ENCODE data around the gene RAI2.

Gene RAI2

DNA sequence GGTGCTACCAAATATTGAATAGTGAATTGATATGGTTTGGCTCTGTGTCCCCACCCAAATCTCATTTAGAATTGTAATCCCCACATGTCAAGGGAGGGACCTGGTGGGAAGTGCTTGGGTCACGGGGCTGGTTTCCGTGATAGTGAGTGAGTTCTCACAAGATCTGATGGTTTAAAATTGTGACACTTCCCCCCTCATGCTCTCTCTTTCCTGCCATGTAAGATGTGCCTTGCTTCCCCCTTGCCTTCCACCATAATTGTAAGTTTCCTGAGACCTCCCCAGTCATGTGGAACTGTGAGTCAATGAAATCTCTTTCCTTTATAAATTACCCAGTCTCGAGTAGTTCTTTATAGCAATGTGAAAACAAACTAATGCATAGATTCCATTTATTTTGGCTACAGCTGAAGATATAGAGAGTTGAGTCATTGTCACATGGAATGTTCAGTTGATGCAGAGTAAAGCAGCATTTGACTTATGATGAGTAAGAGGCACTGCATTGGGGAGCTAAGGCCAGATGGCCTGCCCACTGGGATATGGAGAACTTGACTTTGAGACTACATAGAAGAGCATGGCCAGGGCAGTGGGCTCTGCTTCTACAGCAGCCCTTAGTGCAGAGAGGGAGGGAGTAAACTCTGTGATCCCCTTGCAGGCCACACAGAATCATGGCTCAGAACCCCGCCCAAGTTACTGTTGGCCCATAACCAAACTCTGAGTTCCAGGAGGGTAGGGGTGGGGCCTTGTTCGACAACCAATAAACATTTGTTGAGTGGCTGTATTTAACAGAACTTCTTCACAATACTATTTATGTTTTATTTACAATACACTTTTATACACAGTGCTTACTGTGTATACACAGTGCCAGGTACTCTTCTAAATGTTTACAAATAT lies 34.2 kb downstream of the RAI2 start:
- Histone ChIP-seq H3K4me1 (ENCODE audit: control insufficient read depth, insufficient read depth, low read length) (no peaks in the 10 kb centered on the region), H3K36me3 (ENCODE audit: control insufficient read depth, insufficient read depth, low read length) (no peaks in the 10 kb centered on the region), H3K27me3 (ENCODE audit: control insufficient read depth, insufficient read depth, low read length) (no peaks in the 10 kb centered on the region), H3K9me3 (ENCODE audit: control insufficient read depth, insufficient read depth, low read length) (no peaks in the 10 kb centered on the region), H3K4me3 (ENCODE audit: low read depth, low read length) (no peak overlapping the region), H3K9ac (ENCODE audit: low read depth, low read length) (no peak overlapping the region)

DNA sequence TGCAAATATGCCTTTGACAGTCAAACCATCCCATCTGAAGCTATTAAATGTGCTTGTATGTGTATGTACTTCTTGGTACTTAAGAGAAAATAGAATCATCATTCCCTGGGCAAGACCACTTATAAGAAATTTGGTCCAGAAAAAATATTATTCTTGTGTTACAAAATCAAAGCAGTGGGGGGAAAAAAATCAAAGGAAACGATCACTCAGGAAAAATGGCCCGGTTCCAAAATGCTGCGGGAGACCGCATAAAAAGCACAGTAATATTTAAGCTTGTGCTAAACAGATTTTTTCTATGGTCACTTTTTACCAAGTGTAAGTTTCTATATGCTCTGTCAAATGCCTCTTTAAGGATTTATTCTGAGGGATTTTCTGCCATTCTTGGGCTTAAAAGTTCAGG lies 36.1 kb downstream of the RAI2 start:
- no peak overlapping the region for H3K4me3 ChIP-seq (ENCODE audit: low read depth, low read length)
- no peaks in the 10 kb centered on the region for H3K27me3 ChIP-seq (ENCODE audit: control insufficient read depth, insufficient read depth, low read length)
- no peaks in the 10 kb centered on the region for H3K36me3 ChIP-seq (ENCODE audit: control insufficient read depth, insufficient read depth, low read length)

DNA sequence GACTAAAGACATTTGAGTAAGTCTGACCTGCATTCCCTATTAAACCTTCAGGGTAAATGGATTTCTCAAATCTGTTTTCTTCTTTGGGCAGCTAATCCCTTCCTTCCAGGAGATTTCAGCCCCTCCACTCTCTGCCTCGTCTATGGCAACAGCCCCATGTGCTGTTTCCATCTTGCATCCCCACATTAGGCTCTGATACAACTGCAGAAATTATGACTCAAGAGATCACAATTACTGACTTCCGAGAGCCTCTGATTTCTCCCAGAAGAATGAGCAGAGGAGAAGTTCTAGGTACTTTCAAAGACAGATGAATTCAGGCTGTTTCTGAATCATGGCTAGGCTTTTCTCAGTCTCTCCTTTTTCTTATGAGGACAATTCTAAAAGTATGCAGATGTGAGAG lies 38.7 kb downstream of the RAI2 start:
- H3K4me1 ChIP-seq (ENCODE audit: control insufficient read depth, insufficient read depth, low read length), result no peaks in the 10 kb centered on the region
- H3K4me3 ChIP-seq (ENCODE audit: low read depth, low read length), result no peak overlapping the region
- H3K36me3 ChIP-seq (ENCODE audit: control insufficient read depth, insufficient read depth, low read length), result no peaks in the 10 kb centered on the region
- H3K27me3 ChIP-seq (ENCODE audit: control insufficient read depth, insufficient read depth, low read length), result no peaks in the 10 kb centered on the region
- no peaks in the 10 kb centered on the region for H3K9me3 ChIP-seq (ENCODE audit: control insufficient read depth, insufficient read depth, low read length)
- no peak overlapping the region for H3K9ac ChIP-seq (ENCODE audit: low read depth, low read length)

More for the DNA sequence above, 36.1 kb downstream of the RAI2 start:
- Histone ChIP-seq H3K4me1 (ENCODE audit: control insufficient read depth, insufficient read depth, low read length) (no peaks in the 10 kb centered on the region), H3K9ac (ENCODE audit: low read depth, low read length) (no peak overlapping the region), H3K9me3 (ENCODE audit: control insufficient read depth, insufficient read depth, low read length) (no peaks in the 10 kb centered on the region)

DNA sequence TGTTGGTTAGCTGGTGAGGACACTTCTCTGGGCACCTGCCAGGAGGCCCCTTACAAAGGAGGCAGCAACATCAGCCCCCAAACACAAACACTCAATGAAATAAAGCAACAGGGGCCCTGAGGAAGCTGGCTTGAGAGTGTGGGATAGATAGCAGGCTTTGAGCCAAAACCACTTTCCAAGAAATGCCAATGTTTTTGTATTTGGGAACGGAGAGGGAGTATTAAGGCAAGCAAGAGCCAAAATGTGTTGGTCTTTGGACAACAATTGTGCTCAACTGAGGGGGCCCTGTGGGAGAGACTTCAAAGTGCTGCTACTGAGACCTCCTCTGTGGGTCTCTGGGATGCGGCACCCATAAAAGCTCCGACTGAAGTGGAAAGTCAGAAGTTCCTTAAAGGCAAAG lies 41.0 kb downstream of the RAI2 start:
- H3K9me3 ChIP-seq (ENCODE audit: control insufficient read depth, insufficient read depth, low read length), result no peaks in the 10 kb centered on the region
- H3K4me1 ChIP-seq (ENCODE audit: control insufficient read depth, insufficient read depth, low read length), result no peaks in the 10 kb centered on the region
- H3K36me3 ChIP-seq (ENCODE audit: control insufficient read depth, insufficient read depth, low read length), result no peaks in the 10 kb centered on the region
- H3K4me3 ChIP-seq (ENCODE audit: low read depth, low read length), result no peak overlapping the region
- no peak overlapping the region for H3K9ac ChIP-seq (ENCODE audit: low read depth, low read length)
- no peaks in the 10 kb centered on the region for H3K27me3 ChIP-seq (ENCODE audit: control insufficient read depth, insufficient read depth, low read length)

DNA sequence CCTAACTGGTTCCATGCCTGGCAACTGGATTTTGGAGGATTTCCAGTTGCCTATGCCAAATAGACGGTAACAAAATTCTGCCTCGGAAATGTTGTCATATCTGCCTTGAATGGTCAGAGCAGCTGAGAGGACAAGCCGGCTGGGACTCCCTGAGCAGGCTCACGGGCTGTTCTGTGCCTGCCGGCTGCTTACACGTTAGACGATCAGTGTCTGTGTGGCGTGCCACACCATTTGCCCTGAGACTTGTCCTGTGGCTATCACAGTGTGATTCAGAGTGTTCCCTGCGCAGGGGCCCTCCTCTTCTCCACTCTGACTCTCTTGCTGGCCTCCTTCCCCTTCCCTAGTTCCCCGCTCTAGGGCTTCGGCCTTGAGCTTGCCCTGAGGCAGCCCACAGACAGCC lies 42.4 kb downstream of the RAI2 start:
- H3K9ac ChIP-seq (ENCODE audit: low read depth, low read length), result no peak overlapping the region
- H3K9me3 ChIP-seq (ENCODE audit: control insufficient read depth, insufficient read depth, low read length), result no peaks in the 10 kb centered on the region
- H3K4me1 ChIP-seq (ENCODE audit: control insufficient read depth, insufficient read depth, low read length), result no peaks in the 10 kb centered on the region
- no peak overlapping the region for H3K4me3 ChIP-seq (ENCODE audit: low read depth, low read length)
- H3K27me3 ChIP-seq (ENCODE audit: control insufficient read depth, insufficient read depth, low read length), result no peaks in the 10 kb centered on the region
- H3K36me3 ChIP-seq (ENCODE audit: control insufficient read depth, insufficient read depth, low read length), result no peaks in the 10 kb centered on the region

DNA sequence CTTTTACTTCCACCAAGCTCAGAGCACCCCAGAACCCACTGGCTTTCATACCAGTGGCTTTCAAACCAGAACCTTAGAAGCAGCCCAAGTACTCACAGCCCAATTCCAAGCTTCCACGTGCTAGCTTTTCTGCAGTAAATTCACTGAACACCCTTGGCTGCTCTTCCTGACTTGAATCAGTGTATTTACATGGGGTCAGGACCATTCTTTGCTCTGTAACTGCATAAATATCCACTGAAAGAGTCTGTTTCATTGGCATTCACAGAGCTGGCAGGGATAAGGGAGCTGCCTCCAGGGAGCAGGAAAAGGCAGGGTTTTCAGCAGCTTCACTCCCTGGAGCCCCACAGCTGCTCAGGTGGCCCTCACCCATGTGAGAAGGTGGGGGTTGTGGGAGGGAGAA lies 43.8 kb downstream of the RAI2 start:
- no peak overlapping the region for H3K9ac ChIP-seq (ENCODE audit: low read depth, low read length)
- no peaks in the 10 kb centered on the region for H3K27me3 ChIP-seq (ENCODE audit: control insufficient read depth, insufficient read depth, low read length)
- H3K9me3 ChIP-seq (ENCODE audit: control insufficient read depth, insufficient read depth, low read length), result no peaks in the 10 kb centered on the region
- no peaks in the 10 kb centered on the region for H3K4me1 ChIP-seq (ENCODE audit: control insufficient read depth, insufficient read depth, low read length)
- no peaks in the 10 kb centered on the region for H3K36me3 ChIP-seq (ENCODE audit: control insufficient read depth, insufficient read depth, low read length)
- H3K4me3 ChIP-seq (ENCODE audit: low read depth, low read length), result no peak overlapping the region

DNA sequence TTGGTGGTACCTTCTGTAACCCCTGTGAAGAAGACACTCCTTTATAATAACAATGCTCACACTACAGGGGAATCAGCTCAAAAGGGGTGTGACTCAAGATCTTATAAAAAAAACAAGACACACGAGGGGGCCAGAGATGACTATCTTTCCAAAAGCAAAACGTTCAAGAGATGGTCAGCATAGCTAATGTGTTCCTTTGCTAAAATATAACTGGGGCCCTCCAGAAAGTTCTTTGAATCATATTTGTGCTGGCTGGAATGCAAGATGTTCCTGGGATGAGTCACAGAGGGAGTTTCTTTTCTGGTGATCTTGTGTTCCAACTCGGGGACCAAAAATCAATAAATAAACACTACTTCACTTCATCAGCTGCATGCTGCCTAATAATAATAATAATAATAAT lies 46.5 kb downstream of the RAI2 start:
- Histone ChIP-seq H3K4me3 (ENCODE audit: low read depth, low read length) (no peak overlapping the region), H3K4me1 (ENCODE audit: control insufficient read depth, insufficient read depth, low read length) (no peaks in the 10 kb centered on the region), H3K9me3 (ENCODE audit: control insufficient read depth, insufficient read depth, low read length) (no peaks in the 10 kb centered on the region), H3K36me3 (ENCODE audit: control insufficient read depth, insufficient read depth, low read length) (no peaks in the 10 kb centered on the region), H3K27me3 (ENCODE audit: control insufficient read depth, insufficient read depth, low read length) (no peaks in the 10 kb centered on the region), H3K9ac (ENCODE audit: low read depth, low read length) (no peak overlapping the region)

DNA sequence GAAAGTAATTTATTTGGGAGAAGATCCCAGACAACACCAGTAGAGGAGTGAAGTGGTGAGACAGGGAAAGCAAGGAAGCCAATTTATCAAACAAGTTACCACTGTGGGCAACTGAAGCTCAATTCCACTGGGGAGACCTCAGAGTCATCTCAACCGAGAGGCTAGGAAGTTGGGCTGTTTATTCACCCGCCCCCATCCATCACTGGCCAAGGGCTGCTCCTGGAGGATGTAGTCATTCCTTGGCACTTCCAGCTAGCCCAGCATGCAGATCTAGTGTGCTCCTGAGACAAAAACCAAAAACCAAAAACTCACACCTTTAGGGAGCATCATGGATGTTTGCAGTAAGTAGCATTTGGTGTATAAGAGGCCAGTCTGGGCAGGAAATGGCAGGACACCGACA lies 47.0 kb downstream of the RAI2 start:
- Histone ChIP-seq H3K27me3 (ENCODE audit: control insufficient read depth, insufficient read depth, low read length) (no peaks in the 10 kb centered on the region), H3K9ac (ENCODE audit: low read depth, low read length) (no peak overlapping the region), H3K36me3 (ENCODE audit: control insufficient read depth, insufficient read depth, low read length) (no peaks in the 10 kb centered on the region), H3K4me1 (ENCODE audit: control insufficient read depth, insufficient read depth, low read length) (no peaks in the 10 kb centered on the region), H3K4me3 (ENCODE audit: low read depth, low read length) (no peak overlapping the region), H3K9me3 (ENCODE audit: control insufficient read depth, insufficient read depth, low read length) (no peaks in the 10 kb centered on the region)

DNA sequence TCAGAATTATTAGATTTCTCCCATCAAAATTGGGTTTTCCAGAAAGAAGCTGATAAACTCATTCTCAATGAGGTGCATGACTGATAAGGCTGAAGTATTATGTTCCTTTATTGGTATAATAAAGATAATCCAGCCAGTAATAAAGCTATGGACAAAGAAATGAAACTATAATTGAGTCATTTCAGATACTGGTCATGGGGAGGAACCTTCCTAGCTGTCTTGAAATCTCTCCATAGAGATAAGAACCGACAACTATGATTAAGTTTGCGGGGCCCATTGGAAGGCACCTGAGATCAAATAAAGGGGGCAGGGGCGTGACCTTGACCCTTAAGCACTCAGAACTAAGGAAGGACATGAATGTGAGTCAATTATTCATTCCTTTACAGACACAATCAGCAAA lies 47.8 kb downstream of the RAI2 start:
- no peaks in the 10 kb centered on the region for H3K9me3 ChIP-seq (ENCODE audit: control insufficient read depth, insufficient read depth, low read length)
- no peaks in the 10 kb centered on the region for H3K27me3 ChIP-seq (ENCODE audit: control insufficient read depth, insufficient read depth, low read length)
- H3K4me3 ChIP-seq (ENCODE audit: low read depth, low read length), result no peak overlapping the region
- no peaks in the 10 kb centered on the region for H3K4me1 ChIP-seq (ENCODE audit: control insufficient read depth, insufficient read depth, low read length)
- H3K36me3 ChIP-seq (ENCODE audit: control insufficient read depth, insufficient read depth, low read length), result no peaks in the 10 kb centered on the region
- H3K9ac ChIP-seq (ENCODE audit: low read depth, low read length), result no peak overlapping the region

DNA sequence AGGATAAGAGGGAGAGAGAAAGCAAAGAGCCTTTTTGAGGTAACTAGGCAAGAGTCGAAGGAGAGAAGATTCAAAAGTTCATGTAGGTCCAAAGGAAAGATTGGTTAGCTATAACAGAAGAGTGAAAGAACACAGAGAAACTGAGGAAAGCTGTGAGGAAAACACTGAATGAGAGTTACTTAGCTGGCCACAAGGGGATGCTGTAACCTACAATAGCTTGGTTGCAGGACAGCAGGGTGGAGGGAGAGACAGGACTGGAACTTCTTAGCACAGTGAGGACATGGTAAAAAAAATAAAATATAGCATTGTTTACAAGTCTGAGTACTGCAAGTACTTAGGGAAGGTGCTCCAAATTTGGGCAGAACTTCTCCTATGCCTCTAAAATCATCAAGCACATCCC lies 48.3 kb downstream of the RAI2 start:
- Histone ChIP-seq H3K36me3 (ENCODE audit: control insufficient read depth, insufficient read depth, low read length) (no peaks in the 10 kb centered on the region), H3K4me1 (ENCODE audit: control insufficient read depth, insufficient read depth, low read length) (no peaks in the 10 kb centered on the region), H3K27me3 (ENCODE audit: control insufficient read depth, insufficient read depth, low read length) (no peaks in the 10 kb centered on the region), H3K9me3 (ENCODE audit: control insufficient read depth, insufficient read depth, low read length) (no peaks in the 10 kb centered on the region), H3K4me3 (ENCODE audit: low read depth, low read length) (no peak overlapping the region), H3K9ac (ENCODE audit: low read depth, low read length) (no peak overlapping the region)

DNA sequence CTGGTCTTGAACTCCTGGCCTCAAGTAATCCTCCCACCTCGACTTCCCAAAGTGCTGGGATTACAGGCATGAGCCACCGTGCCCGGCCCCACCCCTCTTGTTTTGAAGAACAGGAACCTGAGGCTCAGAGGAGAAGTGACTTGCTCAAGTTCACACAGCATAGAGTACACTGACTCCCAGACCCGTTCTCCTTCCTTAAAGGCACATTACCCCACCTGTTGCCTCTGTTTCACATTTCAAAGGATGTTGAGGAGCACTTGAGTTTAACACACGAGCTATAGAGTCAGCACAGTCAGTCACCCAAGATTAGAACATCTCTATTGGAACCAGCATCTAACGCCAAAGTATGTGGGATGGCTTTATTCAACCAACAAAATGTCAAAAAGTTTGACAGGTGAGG lies 51.1 kb downstream of the RAI2 start:
- H3K4me3 ChIP-seq (ENCODE audit: low read depth, low read length), result no peak overlapping the region
- no peaks in the 10 kb centered on the region for H3K36me3 ChIP-seq (ENCODE audit: control insufficient read depth, insufficient read depth, low read length)
- no peaks in the 10 kb centered on the region for H3K27me3 ChIP-seq (ENCODE audit: control insufficient read depth, insufficient read depth, low read length)
- no peaks in the 10 kb centered on the region for H3K4me1 ChIP-seq (ENCODE audit: control insufficient read depth, insufficient read depth, low read length)
- no peaks in the 10 kb centered on the region for H3K9me3 ChIP-seq (ENCODE audit: control insufficient read depth, insufficient read depth, low read length)
- H3K9ac ChIP-seq (ENCODE audit: low read depth, low read length), result no peak overlapping the region

DNA sequence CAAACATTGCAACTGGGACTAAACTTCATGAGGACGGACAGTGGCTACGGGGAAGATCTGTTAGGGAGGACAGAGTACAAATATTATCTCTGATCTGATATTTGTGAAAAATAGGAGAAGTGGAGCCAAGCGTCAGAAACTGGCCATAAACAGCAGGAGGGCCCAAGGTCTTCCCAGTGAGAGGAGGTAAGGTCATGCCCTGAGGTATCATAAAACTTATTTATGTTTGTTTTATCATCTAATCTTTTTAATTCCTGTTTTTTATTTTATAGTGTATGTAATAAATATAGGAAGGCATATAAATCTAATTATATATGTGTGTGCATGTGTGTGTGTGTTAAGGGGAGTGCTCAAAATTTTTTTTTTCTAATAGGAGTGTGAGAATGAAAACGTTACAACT lies 51.8 kb downstream of the RAI2 start:
- H3K9me3 ChIP-seq (ENCODE audit: control insufficient read depth, insufficient read depth, low read length), result no peaks in the 10 kb centered on the region
- H3K27me3 ChIP-seq (ENCODE audit: control insufficient read depth, insufficient read depth, low read length), result no peaks in the 10 kb centered on the region
- H3K4me3 ChIP-seq (ENCODE audit: low read depth, low read length), result no peak overlapping the region
- H3K36me3 ChIP-seq (ENCODE audit: control insufficient read depth, insufficient read depth, low read length), result no peaks in the 10 kb centered on the region
- no peak overlapping the region for H3K9ac ChIP-seq (ENCODE audit: low read depth, low read length)
- H3K4me1 ChIP-seq (ENCODE audit: control insufficient read depth, insufficient read depth, low read length), result no peaks in the 10 kb centered on the region

All from iPS-15b (cell line).